ENCODE data around the gene PDILT. TPM values are rescaled to one million over a fixed set of nuclear protein-coding genes. Genes with fewer than 3 reads are reported as not detected.

Gene PDILT
- total RNA-seq, 1 donor: not detected

DNA sequence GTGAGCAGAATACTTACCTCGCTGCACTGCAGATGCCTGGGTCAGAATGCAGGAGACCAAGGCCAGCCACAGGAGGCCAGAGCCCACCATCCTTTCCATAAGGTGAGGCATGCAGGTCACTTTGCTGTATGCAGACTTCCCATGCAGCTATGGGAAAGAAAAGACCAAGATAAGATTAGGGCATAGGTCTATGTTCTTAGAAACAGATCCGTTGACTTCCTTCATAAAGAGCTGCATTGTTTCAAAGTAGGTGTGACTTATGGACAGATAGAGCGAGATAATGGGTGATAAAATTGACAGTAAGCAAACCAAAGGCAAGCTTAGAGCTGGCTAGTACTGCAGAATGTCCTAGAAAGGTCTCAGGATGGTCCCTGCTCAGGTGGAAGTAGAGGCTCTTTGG lies 78.2 kb downstream of the PDILT start:
- TF ChIP-seq, protein P1, sequence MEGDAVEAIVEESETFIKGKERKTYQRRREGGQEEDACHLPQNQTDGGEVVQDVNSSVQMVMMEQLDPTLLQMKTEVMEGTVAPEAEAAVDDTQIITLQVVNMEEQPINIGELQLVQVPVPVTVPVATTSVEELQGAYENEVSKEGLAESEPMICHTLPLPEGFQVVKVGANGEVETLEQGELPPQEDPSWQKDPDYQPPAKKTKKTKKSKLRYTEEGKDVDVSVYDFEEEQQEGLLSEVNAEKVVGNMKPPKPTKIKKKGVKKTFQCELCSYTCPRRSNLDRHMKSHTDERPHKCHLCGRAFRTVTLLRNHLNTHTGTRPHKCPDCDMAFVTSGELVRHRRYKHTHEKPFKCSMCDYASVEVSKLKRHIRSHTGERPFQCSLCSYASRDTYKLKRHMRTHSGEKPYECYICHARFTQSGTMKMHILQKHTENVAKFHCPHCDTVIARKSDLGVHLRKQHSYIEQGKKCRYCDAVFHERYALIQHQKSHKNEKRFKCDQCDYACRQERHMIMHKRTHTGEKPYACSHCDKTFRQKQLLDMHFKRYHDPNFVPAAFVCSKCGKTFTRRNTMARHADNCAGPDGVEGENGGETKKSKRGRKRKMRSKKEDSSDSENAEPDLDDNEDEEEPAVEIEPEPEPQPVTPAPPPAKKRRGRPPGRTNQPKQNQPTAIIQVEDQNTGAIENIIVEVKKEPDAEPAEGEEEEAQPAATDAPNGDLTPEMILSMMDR (IDR thresholded peaks at IDR 0.05; ENCODE audit: extremely low read depth, low read depth, low read length): no peak
- Histone ChIP-seq H3K9me3 (ENCODE audit: low read depth, low read length) (no peaks in the 10 kb centered on the region), H3K27me3 (ENCODE audit: insufficient read depth, low read length) (no peaks in the 10 kb centered on the region), H4K20me1 (ENCODE audit: insufficient read depth, low read length) (no peaks in the 10 kb centered on the region), H3K36me3 (ENCODE audit: insufficient read depth, low read length) (no peaks in the 10 kb centered on the region), H3K4me3 (ENCODE audit: insufficient read depth, low read length) (no peak overlapping the region), H3K79me2 (ENCODE audit: insufficient read depth, low read length) (no peaks in the 10 kb centered on the region), H3K4me1 (ENCODE audit: insufficient read depth, low read length) (no peaks in the 10 kb centered on the region), H3K27ac (ENCODE audit: low read depth, low read length) (no peak overlapping the region), H2AFZ (ENCODE audit: low read length) (no peak overlapping the region), H3K4me2 (ENCODE audit: insufficient read depth, low read length) (no peak overlapping the region)
- no peak for DNase-seq (ENCODE audit: insufficient read length, low spot score, missing footprints)

DNA sequence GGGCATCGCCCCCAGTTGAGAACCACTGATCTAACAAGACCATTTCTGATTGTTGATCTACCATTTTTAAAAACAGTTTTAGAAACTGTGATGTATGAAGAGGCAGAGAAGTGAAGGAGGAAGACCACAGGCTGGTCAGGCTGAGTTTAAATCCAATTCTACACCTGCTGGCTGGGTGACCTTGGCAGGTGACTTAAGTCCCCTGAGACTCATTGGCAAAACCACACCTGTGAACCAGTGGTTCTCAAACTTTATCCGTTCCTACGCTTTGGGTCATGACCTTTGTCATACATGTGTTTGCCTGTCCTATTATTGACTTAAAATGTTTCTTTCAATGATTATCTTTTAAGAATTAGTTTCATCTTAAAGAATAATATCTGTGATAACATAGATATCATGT lies 79.5 kb downstream of the PDILT start:
- no peaks in the 10 kb centered on the region for H3K27me3 ChIP-seq (ENCODE audit: insufficient read depth, low read length)
- H3K9me3 ChIP-seq (ENCODE audit: low read depth, low read length): no peaks in the 10 kb centered on the region
- H3K36me3 ChIP-seq (ENCODE audit: insufficient read depth, low read length): no peaks in the 10 kb centered on the region
- H3K4me1 ChIP-seq (ENCODE audit: insufficient read depth, low read length): no peaks in the 10 kb centered on the region
- H3K79me2 ChIP-seq (ENCODE audit: insufficient read depth, low read length): no peaks in the 10 kb centered on the region
- TF ChIP-seq, protein P1 (IDR thresholded peaks at IDR 0.05; ENCODE audit: extremely low read depth, low read depth, low read length): no peak
- H3K27ac ChIP-seq (ENCODE audit: low read depth, low read length): no peak overlapping the region
- no peaks in the 10 kb centered on the region for H4K20me1 ChIP-seq (ENCODE audit: insufficient read depth, low read length)
- no peak for DNase-seq (ENCODE audit: insufficient read length, low spot score, missing footprints)
- no peak overlapping the region for H3K4me3 ChIP-seq (ENCODE audit: insufficient read depth, low read length)
- H2AFZ ChIP-seq (ENCODE audit: low read length): no peak overlapping the region
- H3K4me2 ChIP-seq (ENCODE audit: insufficient read depth, low read length): no peak overlapping the region

DNA sequence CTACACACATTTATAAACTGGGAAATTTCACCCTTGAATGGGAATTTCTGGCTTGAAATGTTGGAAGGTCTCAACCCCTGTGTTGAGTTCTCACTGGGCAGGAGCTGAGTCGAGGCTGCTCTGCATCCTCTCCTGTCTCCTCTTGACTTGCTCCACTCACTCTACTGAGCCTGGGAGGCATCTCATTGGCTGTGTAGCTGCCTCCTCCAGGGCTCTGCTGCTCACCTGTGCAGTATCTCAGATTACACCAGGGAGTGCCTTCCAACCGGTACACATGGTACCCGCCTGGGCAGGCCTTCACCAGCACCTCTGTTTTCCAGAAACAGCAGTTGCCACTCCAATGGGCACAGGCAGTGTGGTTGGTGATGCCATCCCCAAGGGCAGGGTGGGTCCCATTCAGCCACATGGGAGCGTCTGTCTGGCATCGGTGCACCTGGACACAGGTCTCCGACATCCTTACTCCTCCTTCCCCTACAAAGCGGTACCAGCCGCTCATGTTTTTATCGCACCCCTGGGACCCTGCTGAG lies 80.9 kb downstream of the PDILT start:
- no peak overlapping the region for H2AFZ ChIP-seq (ENCODE audit: low read length)
- H3K27me3 ChIP-seq (ENCODE audit: insufficient read depth, low read length): no peaks in the 10 kb centered on the region
- H3K4me2 ChIP-seq (ENCODE audit: insufficient read depth, low read length): no peak overlapping the region
- H4K20me1 ChIP-seq (ENCODE audit: insufficient read depth, low read length): no peaks in the 10 kb centered on the region
- H3K79me2 ChIP-seq (ENCODE audit: insufficient read depth, low read length): no peaks in the 10 kb centered on the region
- H3K9me3 ChIP-seq (ENCODE audit: low read depth, low read length): no peaks in the 10 kb centered on the region
- H3K4me1 ChIP-seq (ENCODE audit: insufficient read depth, low read length): no peaks in the 10 kb centered on the region
- TF ChIP-seq, protein P1 (IDR thresholded peaks at IDR 0.05; ENCODE audit: extremely low read depth, low read depth, low read length): no peak
- no peak for DNase-seq (ENCODE audit: insufficient read length, low spot score, missing footprints)
- H3K27ac ChIP-seq (ENCODE audit: low read depth, low read length): no peak overlapping the region
- H3K4me3 ChIP-seq (ENCODE audit: insufficient read depth, low read length): no peak overlapping the region
- H3K36me3 ChIP-seq (ENCODE audit: insufficient read depth, low read length): no peaks in the 10 kb centered on the region

DNA sequence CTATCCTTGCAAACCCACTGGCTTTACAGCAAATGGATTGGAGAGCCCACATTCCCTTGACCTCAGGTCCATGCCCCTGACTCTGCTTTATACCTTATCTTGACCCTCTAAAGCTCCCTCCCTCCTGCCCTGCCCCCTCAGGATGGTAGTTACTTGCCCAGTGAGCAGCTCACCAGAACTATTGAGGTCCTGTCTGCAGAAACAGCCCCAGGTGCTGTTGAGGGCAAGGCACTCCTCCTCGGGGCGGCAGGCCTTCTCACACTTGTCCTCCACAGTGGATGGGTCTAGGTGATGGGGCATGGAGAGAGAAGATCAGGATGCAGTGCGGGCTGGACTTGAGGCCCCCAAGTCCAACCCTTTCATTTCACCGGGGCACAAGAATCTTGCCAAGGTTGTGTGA lies 81.8 kb downstream of the PDILT start:
- no peaks in the 10 kb centered on the region for H3K36me3 ChIP-seq (ENCODE audit: insufficient read depth, low read length)
- H3K4me1 ChIP-seq (ENCODE audit: insufficient read depth, low read length): no peaks in the 10 kb centered on the region
- H2AFZ ChIP-seq (ENCODE audit: low read length): no peak overlapping the region
- H3K4me2 ChIP-seq (ENCODE audit: insufficient read depth, low read length): no peak overlapping the region
- DNase-seq (ENCODE audit: insufficient read length, low spot score, missing footprints): no peak
- no peaks in the 10 kb centered on the region for H3K79me2 ChIP-seq (ENCODE audit: insufficient read depth, low read length)
- H3K27me3 ChIP-seq (ENCODE audit: insufficient read depth, low read length): no peaks in the 10 kb centered on the region
- no peaks in the 10 kb centered on the region for H3K9me3 ChIP-seq (ENCODE audit: low read depth, low read length)
- TF ChIP-seq, protein P1 (IDR thresholded peaks at IDR 0.05; ENCODE audit: extremely low read depth, low read depth, low read length): no peak
- H3K27ac ChIP-seq (ENCODE audit: low read depth, low read length): no peak overlapping the region
- no peak overlapping the region for H3K4me3 ChIP-seq (ENCODE audit: insufficient read depth, low read length)
- no peaks in the 10 kb centered on the region for H4K20me1 ChIP-seq (ENCODE audit: insufficient read depth, low read length)
